Karpas-422 (cell line): ENCODE results near the gene PARN. TPM values are rescaled to one million over a fixed set of nuclear protein-coding genes. Genes with fewer than 3 reads are reported as not detected.
"Not testable (repeated sequence)": the region's sequence is repeated elsewhere in the genome, so short reads cannot be mapped to it uniquely, and the experiment has no call there.

Experiments
- DNase-seq: peaks from one replicate; pipeline ENCODE4 v3.0.0-alpha.2; 2015
- H2AFZ ChIP-seq: fragments of 200-600 bp; sonication (generic); 2 replicates; pipeline ENCODE4 v1.6.1; 2014; ENCODE audit warnings: antibody characterized with exemption, low read length, mixed read lengths
- H3K27ac ChIP-seq: fragments of 200-600 bp; sonication (generic); 2 replicates; pipeline ENCODE4 v1.5.1; 2014; ENCODE audit warnings: mild to moderate bottlenecking, low read length, moderate library complexity
- H3K27me3 ChIP-seq: fragments of 200-600 bp; sonication (generic); 2 replicates; pipeline ENCODE4 v1.6.1; 2014; ENCODE audit warnings: low read length, mixed read lengths
- H3K36me3 ChIP-seq: fragments of 200-600 bp; sonication (generic); 2 replicates; pipeline ENCODE4 v1.6.1; 2014; ENCODE audit warnings: low read length, mixed read lengths; ENCODE audit not compliant: insufficient read depth
- H3K4me1 ChIP-seq: fragments of 200-600 bp; sonication (generic); 2 replicates; pipeline ENCODE4 v1.6.1; 2014; ENCODE audit warnings: mild to moderate bottlenecking, low read length, mixed read lengths
- H3K4me2 ChIP-seq: fragments of 200-600 bp; sonication (generic); 2 replicates; pipeline ENCODE4 v1.6.1; 2014; ENCODE audit warnings: low read length, low read depth, mild to moderate bottlenecking; ENCODE audit not compliant: poor library complexity, severe bottlenecking
- H3K4me3 ChIP-seq: fragments of 200-600 bp; sonication (generic); 2 replicates; pipeline ENCODE4 v1.5.1; 2014; ENCODE audit warnings: mild to moderate bottlenecking, antibody characterized with exemption, low read length, mixed read lengths
- H3K79me2 ChIP-seq: fragments of 200-600 bp; sonication (generic); 2 replicates; pipeline ENCODE4 v1.6.1; 2014; ENCODE audit warnings: mild to moderate bottlenecking, low read length, mixed read lengths
- H3K9ac ChIP-seq: fragments of 200-600 bp; sonication (generic); 2 replicates; pipeline ENCODE4 v1.6.0; 2014; ENCODE audit warnings: low read length
- H3K9me2 ChIP-seq: fragments of 200-600 bp; sonication (generic), shearing (Covaris generic); replicated peaks from 2 replicates; pipeline ENCODE4 v1.6.0; 2014; ENCODE audit warnings: mild to moderate bottlenecking, low read length, moderate library complexity; ENCODE audit not compliant: insufficient read depth
- H3K9me3 ChIP-seq: fragments of 300-700, 200-600 bp; sonication (generic); 2 replicates; pipeline ENCODE4 v1.6.1; 2014; ENCODE audit warnings: low read length, mixed read lengths
- H4K20me1 ChIP-seq: fragments of 200-600 bp; sonication (generic); 2 replicates; pipeline ENCODE4 v1.6.1; 2014; ENCODE audit warnings: mild to moderate bottlenecking, antibody characterized with exemption, low read length, low read depth; ENCODE audit not compliant: insufficient read depth
- total RNA-seq: library from RNA; depleted of rRNA; stranded (reverse); fragments of >200 nt; shearing (Covaris generic); gene quantifications from 2 replicates; pipeline ENCODE4 v1.2.3, GENCODE V29; 2014; ENCODE audit warnings: low replicate concordance

Gene PARN
- total RNA-seq, 1 experiment from 2014 or later, result 90.9 TPM

- peaks cover 4% of the 10 kb centered on the region for H3K4me1 ChIP-seq
- H3K27ac ChIP-seq, result no peak overlapping the region
- no peak overlapping the region for H2AFZ ChIP-seq
- no peaks in the 10 kb centered on the region for H4K20me1 ChIP-seq
- H3K36me3 ChIP-seq, result no peaks in the 10 kb centered on the region
- no peaks in the 10 kb centered on the region for H3K79me2 ChIP-seq
- no peaks in the 10 kb centered on the region for H3K9me3 ChIP-seq
- H3K9ac ChIP-seq, result no peak overlapping the region
- H3K4me2 ChIP-seq, result no peak overlapping the region
- H3K4me3 ChIP-seq, result no peak overlapping the region
- H3K27me3 ChIP-seq, result no peaks in the 10 kb centered on the region
- no peak for DNase-seq
- H3K9me2 ChIP-seq, result no peaks in the 10 kb centered on the region
Measured at GRCh38 chr16:14419817-14420216, 210.2 kb downstream of the PARN start.

GRCh38 chr16:14418795-14419225 is 211.2 kb downstream of the PARN start:
- no peak overlapping the region for H3K4me3 ChIP-seq
- H3K9me2 ChIP-seq, result no peaks in the 10 kb centered on the region
- H2AFZ ChIP-seq, result no peak overlapping the region
- DNase-seq, result no peak
- H3K27me3 ChIP-seq, result no peaks in the 10 kb centered on the region
- H3K9ac ChIP-seq, result no peak overlapping the region
- peaks cover 4% of the 10 kb centered on the region for H3K4me1 ChIP-seq
- H4K20me1 ChIP-seq, result no peaks in the 10 kb centered on the region
- H3K4me2 ChIP-seq, result no peak overlapping the region
- no peaks in the 10 kb centered on the region for H3K79me2 ChIP-seq
- no peaks in the 10 kb centered on the region for H3K36me3 ChIP-seq
- H3K27ac ChIP-seq, result no peak overlapping the region
- H3K9me3 ChIP-seq, result no peaks in the 10 kb centered on the region

- H3K27me3 ChIP-seq, result no peaks in the 10 kb centered on the region
- peaks cover 4% of the 10 kb centered on the region for H3K4me1 ChIP-seq
- no peaks in the 10 kb centered on the region for H3K9me3 ChIP-seq
- no peaks in the 10 kb centered on the region for H3K79me2 ChIP-seq
- no peak overlapping the region for H3K27ac ChIP-seq
- no peak for DNase-seq
- H3K36me3 ChIP-seq, result no peaks in the 10 kb centered on the region
- H3K4me2 ChIP-seq, result no peak overlapping the region
- no peak overlapping the region for H2AFZ ChIP-seq
- H3K9ac ChIP-seq, result no peak overlapping the region
- H4K20me1 ChIP-seq, result no peaks in the 10 kb centered on the region
- H3K9me2 ChIP-seq, result no peaks in the 10 kb centered on the region
- H3K4me3 ChIP-seq, result no peak overlapping the region
Measured at GRCh38 chr16:14416184-14416583, 213.9 kb downstream of the PARN start.

- Histone ChIP-seq H3K36me3 (no peaks in the 10 kb centered on the region), H3K27ac (no peak overlapping the region), H2AFZ (no peak overlapping the region), H4K20me1 (no peaks in the 10 kb centered on the region), H3K27me3 (no peaks in the 10 kb centered on the region), H3K4me3 (no peak overlapping the region), H3K9me3 (no peaks in the 10 kb centered on the region), H3K4me2 (no peak overlapping the region), H3K4me1 (peaks cover 4% of the 10 kb centered on the region), H3K79me2 (no peaks in the 10 kb centered on the region), H3K9me2 (no peaks in the 10 kb centered on the region), H3K9ac (no peak overlapping the region)
- DNase-seq, result no peak
Measured at GRCh38 chr16:14415291-14415690, 214.8 kb downstream of the PARN start.

GRCh38 chr16:14409563-14409962 is 220.5 kb downstream of the PARN start:
- Histone ChIP-seq H3K27me3 (no peaks in the 10 kb centered on the region), H3K9me2 (no peaks in the 10 kb centered on the region), H3K4me3 (no peak overlapping the region), H4K20me1 (no peaks in the 10 kb centered on the region), H3K4me1 (no peaks in the 10 kb centered on the region), H3K27ac (no peak overlapping the region), H3K79me2 (no peaks in the 10 kb centered on the region), H2AFZ (no peak overlapping the region), H3K9ac (no peak overlapping the region), H3K9me3 (no peaks in the 10 kb centered on the region), H3K4me2 (no peak overlapping the region), H3K36me3 (no peaks in the 10 kb centered on the region)
- no peak for DNase-seq

GRCh38 chr16:14407786-14408399 is 222.2 kb downstream of the PARN start:
- Histone ChIP-seq H4K20me1 (no peaks in the 10 kb centered on the region), H3K9ac (no peak overlapping the region), H2AFZ (no peak overlapping the region), H3K36me3 (no peaks in the 10 kb centered on the region), H3K9me2 (no peaks in the 10 kb centered on the region), H3K4me2 (no peak overlapping the region), H3K27ac (no peak overlapping the region), H3K79me2 (no peaks in the 10 kb centered on the region), H3K4me3 (no peak overlapping the region), H3K27me3 (no peaks in the 10 kb centered on the region), H3K9me3 (no peaks in the 10 kb centered on the region), H3K4me1 (no peaks in the 10 kb centered on the region)
- DNase-seq, result no peak

- no peaks in the 10 kb centered on the region for H3K4me1 ChIP-seq
- H3K27ac ChIP-seq, result no peak overlapping the region
- no peaks in the 10 kb centered on the region for H3K27me3 ChIP-seq
- no peaks in the 10 kb centered on the region for H3K36me3 ChIP-seq
- no peaks in the 10 kb centered on the region for H4K20me1 ChIP-seq
- no peak overlapping the region for H3K9ac ChIP-seq
- no peak overlapping the region for H3K4me3 ChIP-seq
- no peaks in the 10 kb centered on the region for H3K9me2 ChIP-seq
- H3K79me2 ChIP-seq, result no peaks in the 10 kb centered on the region
- no peak overlapping the region for H3K4me2 ChIP-seq
- DNase-seq, result peak; percentile 68
- no peaks in the 10 kb centered on the region for H3K9me3 ChIP-seq
- H2AFZ ChIP-seq, result no peak overlapping the region
Measured at GRCh38 chr16:14405611-14406537, 224.2 kb downstream of the PARN start.

- H3K79me2 ChIP-seq, H3K4me2 ChIP-seq, H3K9me2 ChIP-seq, DNase-seq, H3K9me3 ChIP-seq, H3K9ac ChIP-seq, H4K20me1 ChIP-seq, H2AFZ ChIP-seq, H3K27ac ChIP-seq, H3K4me3 ChIP-seq, H3K36me3 ChIP-seq, H3K27me3 ChIP-seq: not testable (repeated sequence)
- peaks cover 21% of the 10 kb centered on the region for H3K4me1 ChIP-seq
Measured at GRCh38 chr16:14403001-14403389, 227.1 kb downstream of the PARN start.
